HG03139 (cell line): ENCODE results near the gene APOBEC3A.
A peak's percentile ranks its signal among the peaks of the same experiment; 100 is the strongest.
"Not testable (repeated sequence)": the region's sequence is repeated elsewhere in the genome, so short reads cannot be mapped to it uniquely, and the experiment has no call there.

ENCODE experiments used
- ATAC-seq: cut with Tn5 transposase; IDR thresholded peaks from one replicate; pipeline ENCODE4 v1.9.1; 2021; ENCODE audit not compliant: unreplicated experiment

APOBEC3A gene

DNA sequence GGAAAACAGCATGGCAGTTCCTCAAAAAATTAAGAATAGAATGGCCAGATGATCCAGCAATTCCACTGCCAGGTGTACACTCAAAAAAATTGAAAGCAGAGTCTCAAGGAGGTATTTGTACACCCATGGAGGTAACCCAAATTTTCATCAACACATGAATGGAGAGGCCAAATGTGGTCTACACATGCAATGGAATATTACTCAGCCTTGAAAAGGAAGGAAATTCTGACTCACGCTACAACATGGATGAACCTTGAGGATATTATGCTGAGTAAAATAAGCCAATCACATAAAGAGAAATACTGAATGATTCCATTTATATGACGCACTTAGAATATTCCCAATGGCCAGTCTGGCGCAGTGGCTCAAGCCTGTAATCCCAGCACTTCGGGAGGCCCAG, 19.9 kb downstream of the APOBEC3A start:
- ATAC-seq = not testable (repeated sequence)

DNA sequence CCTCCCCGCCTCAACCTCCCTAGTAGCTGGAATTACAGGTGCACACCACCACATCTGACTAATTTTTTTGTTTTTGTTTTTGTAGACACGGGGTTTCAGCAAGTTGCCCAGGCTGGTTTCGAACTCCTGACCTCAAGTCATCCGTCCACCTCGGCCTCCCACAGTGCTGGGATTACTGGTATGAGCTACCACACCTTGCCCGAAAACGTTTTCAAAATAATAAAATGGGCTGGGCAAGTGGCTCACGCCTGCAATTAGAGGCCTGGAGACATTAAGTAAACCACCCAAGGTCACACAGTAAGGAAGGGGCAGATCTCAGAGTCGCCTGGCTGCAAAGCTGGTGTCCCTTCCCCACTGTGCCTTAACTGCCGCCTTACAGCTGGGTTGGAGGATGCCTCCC, 23.2 kb downstream of the APOBEC3A start:
- ATAC-seq = not testable (repeated sequence)

DNA sequence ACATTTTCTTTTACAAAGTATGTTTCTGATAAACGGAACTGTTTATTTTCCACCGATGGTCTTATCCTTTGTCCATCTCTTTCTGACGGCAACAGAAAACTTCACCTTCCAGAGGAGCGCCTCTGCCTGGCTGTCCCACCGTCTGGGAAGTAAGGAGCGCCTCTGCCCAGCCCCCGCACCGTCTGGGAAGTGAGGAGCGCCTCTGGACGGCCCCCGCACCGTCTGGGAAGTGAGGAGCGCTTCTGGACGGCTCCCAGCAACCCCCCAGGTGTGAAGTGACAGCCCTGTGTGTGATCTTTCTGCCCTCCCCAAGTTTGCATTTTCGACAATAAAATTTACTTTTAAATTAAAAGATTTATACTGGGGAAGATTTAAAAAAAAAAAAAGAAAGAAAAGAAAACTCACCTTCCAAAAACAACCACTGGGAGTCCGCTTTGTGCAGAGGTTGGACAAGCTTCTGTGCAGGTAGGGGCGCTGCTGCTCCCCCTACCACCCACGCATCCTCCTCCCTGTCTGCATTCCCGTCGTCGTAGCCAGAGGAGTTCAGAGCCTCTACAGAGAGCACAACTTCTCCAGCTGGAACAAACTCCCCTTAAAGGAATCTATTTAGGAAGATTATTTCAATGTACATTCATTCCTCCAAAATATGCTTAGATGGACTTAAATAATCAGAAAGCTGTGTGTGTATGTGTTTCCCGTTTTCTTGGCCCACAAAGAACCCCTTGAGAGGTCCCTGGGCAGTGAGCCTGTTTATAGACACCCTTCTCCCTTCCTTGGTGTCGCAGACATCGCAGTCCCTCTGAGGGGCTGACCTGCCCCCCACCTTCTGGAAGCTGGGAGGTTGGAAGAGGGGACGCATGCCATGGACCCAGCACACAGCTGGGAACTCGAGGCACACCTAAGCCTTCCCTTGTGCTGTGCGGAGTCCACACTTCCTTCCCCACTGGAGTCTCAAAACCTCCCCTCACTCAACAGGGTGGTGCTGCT, 23.9 kb downstream of the APOBEC3A start:
- no peak for ATAC-seq

DNA sequence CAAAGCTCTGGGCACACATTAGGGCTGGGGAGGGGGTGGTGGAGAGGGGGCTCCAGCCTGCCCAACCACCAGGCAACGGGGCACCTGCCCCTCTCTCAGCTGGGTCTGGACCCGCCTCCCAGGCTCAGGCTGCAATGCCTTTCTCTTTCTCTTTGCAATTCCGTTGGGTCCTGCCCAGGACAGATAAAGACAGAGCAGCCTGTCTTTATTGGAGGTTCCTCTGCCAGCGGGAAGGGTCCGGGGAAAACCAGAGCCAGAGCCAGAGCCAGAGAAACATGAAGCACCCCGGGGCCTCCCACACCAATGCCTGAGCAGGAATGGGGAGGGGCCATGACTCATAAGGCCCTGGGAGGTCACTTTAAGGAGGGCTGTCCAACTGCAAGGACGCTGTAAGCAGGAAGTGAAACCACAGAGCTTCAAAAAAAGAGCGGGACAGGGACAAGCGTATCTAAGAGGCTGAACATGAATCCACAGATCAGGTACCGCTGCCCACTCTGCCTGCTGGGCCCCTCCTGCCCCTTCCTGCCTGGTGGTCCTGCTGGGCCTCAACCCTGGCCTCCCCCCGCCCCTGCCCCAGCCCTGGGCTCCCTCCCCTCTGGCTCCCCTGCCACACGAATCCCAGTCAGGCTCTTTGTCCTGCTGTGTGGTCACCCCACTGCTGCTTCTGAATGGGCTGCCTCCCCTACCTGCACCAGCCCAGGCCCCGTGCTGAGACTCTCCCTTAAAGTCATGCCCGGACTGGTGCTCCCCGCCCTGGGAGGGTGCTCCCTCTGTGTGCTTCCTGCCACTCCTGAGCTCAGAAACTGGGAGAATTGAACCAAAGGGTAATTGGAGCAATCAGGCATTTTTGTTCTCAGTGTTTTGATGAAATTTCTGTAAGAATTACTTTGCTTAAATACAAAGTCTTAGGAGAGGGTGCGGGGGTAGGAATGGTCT, 24.9 kb downstream of the APOBEC3A start, which contains the start of gene APOBEC3B:
Gene APOBEC3B, plus strand, starts transcription at position 356 of the 936 bp plus-strand sequence. Its CDS starts 107 bp downstream, at position 463.
- ATAC-seq = peak; percentile 43

DNA sequence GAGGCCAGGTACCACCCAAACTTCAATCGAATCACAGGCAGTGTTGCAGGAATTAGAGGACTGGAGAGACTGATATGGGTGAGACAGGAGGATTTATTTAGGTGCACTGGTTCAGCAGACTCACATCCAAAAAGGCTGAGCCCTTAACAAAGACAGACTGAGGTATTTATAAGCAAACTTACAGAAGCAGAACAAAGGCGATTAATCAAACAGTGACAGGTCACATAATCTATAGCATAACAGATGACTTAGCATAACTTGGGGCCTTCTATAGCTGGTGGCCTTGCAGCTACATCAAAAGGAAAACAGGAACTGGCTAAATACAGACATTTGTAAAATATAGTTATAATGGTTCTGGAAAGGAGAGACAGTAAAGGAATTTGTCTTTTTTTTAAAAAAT, 26.8 kb downstream of the APOBEC3A start:
- ATAC-seq = no peak

DNA sequence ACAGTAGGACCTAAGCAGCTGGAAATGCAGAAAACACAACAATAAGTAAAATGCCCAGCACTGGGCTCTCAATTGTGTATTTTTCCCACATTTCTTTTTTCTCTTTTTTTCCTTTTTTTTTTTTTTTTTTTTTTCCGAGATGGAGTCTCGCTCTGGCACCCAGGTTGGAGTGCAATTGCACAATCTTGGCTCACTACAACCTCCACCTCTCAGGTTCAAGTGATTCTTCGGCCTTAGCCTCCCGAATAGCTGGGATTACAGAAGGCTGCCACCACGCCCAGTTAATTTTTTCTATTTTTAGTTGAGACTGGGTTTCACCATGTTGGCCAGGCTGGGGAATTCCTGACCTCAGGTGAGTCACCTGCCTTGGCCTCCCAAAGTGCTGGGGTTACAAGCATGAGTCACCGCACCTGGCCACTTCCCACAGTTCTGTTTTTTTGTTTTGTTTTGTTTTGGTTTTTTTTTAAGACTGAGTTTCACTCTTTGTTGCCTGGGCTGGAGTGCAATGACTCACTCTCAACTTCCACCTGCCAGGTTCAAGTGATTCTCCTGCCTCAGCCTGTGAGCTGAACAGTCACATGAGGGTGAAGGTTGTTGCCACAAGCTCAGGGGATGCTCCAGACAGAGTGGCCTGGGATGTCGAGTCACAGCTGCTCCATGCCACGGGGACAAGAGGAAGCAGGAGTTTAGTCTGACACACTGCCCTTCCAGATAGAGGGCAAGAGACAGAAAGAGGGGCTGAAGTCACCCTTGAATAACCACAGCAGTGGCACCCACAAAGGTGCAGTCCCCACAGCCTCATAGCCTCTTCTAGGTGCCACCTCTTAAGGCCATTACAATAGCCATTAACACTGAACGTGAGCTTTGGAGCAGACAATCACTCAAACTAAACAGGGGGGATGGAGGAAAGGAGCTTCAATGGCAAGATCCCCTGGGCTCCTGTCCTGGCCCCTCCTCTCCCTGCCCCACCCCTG, 27.7 kb downstream of the APOBEC3A start:
- peak; percentile 61 for ATAC-seq

DNA sequence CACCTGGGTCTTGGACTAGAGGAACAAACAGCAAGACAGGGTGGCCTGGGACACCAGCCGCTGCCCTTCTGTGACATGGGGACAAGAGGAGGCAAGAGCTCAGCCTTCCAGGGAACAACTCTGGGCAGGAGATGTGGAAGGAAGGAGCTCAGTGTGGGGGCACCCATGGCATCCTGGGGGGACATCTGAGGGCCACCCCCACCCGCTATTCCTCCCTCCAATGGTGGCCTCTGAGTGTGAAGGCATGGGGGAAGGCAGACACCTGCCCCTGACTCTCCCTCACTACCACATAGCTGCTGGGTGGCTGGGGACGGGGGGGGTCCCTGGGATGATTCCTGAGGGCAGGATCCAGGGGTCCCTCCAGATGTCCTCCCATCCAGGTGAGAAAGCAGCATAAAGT, 29.2 kb downstream of the APOBEC3A start:
- no peak for ATAC-seq

DNA sequence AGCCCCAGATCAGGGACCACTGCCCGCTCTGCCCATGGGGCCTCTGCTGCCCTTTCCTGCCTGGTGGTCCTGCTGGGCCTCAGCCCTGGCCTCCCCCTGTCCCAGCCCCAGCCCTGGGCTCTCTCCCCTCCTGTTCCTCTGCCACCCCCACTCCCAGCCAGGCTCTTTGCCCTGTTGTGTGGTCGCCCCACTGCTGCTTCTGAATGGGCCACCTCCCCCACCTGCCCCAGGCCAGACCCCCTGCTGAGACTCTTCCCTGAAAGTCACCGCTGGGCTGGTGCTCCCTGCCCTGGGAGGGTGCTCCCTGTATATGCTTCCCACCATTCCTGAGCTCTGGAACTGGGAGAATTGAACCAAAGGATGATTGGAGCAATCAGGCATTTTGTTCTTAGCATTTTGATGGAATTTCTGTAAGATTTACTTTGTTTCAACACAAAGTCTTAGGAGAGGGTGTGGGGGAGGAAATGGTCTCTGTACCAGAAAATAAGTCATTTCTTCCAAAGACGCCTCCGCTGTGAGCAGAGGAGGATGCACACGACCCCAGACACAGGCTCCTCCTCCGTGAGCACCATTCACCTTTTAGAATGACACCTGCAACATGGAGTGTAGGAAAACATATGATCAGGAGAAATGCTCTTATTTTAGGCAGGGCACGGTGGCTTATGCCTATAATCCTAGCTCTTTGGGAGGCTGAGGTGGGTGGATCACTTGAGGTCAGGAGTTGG, 29.9 kb downstream of the APOBEC3A start:
- ATAC-seq = no peak

DNA sequence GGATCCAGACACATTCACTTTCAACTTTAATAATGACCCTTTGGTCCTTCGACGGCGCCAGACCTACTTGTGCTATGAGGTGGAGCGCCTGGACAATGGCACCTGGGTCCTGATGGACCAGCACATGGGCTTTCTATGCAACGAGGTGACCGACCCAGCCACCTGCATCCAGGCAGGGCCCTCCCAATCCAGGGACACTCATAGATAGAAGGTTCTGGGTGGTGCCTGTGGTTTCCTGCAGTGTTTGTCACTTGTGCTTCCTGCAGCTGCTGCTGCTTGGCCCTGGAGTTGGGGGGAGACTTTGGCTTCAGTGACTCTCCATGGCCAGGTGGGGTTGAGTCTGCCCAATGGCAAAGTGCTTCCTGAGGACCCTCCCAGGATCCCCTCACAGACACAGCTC, 32.1 kb downstream of the APOBEC3A start:
- ATAC-seq = no peak

DNA sequence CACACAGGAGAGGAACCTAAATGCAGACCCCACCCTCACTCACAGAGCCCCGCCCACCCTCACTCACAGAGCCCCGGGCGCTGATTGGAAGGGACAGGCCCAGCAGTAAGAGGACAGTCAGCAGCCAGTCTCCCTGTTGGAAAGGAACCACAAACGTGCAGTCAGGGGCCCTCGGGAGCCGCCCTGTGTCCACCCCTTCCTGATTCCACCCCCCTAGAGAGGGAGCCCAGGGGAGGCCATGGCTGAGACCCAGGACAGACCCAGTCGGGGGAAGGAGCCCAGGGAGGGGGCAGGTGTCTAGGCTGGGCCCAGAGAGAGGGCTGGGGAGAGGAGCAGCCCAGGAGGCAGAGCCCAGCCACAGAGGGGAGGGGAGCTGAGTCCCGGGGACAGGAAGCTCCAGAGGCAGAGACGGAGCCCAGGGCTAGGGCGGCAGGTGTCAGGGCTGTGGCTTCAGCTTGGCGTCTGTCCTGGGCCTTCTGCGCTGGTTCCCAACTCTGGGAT, 35.5 kb downstream of the APOBEC3A start:
- not testable (repeated sequence) for ATAC-seq

DNA sequence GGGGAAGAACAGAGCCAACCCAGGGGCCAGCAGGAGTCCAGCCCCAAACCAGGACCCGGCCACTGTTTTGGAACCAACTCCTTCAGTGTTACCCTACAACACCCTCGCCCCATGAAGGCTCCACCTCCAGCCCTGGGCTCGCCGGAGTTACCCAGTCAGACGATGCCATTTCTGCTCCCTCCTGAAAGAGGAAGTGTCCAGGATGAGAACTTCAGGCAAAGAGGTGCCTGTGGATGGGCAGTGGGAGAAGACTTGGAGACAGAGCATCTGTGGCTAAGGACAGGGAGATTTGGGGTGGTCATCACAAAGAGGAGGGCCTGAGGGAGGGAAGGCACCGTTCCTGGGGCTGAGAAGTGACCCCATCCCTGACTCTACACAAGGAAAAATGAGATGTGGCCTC, 38.7 kb downstream of the APOBEC3A start:
- ATAC-seq = no peak

DNA sequence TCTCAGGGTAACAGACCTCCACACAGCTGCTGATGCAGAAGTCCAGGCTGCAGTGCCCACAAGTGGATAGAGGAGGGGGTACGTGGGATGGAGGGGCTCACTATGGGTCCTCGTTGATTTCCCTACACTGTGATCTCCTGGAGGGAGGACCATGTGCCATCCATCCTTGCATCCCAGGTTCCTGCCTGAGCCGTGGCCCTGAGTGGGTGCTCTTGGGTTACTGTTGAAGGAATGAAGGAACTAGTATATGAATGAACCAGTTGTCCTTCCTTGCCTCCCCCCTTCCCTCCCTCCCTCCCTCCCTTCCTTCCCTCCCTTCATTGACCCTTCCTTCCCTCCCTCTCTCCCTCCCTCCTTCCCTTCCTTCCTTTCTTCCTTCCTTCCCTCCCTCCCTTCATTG, 40.1 kb downstream of the APOBEC3A start:
- ATAC-seq = no peak

DNA sequence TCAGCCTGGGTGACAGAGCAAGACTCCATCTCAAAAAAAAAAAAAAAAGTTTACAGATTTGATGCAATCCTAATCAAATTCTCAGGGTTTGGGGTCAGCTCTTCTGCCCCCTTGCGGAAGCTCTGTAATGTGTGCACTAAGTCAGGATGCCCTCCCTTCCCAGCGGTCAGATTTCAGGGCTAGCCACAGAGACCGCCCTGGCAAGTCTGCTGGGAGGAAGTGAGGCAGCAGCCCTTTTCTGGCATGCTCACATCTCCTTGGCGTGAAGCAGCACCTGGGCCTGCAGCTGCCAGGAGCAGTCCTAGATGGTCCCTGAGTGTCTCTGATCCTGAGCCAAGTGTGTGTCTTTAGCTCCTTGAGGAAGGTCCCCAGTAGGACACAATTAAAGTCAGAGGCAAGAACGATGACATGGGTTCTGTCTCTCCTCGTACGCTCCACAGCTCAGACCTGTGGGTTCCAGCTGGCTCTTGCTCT, 45.8 kb downstream of the APOBEC3A start:
- ATAC-seq = no peak

DNA sequence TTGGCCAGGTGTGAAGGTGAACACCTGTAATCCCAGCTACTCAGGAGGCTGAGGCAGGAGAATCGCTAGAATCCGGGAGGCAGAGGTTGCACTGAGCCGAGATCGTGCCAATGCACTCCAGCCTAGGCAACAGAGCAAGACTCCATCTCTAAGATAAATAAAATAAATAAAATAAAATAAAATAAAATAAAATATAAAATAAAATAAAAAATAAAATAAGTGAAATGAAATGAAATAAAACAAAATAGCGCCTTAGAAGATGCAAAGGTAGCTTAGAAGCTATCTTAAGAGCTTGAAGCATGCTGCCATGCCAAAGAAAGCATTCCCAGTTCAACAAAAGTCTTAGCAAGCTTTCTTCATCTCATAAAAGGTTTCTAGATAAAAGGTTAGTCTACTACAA, 49.8 kb downstream of the APOBEC3A start:
- no peak for ATAC-seq

DNA sequence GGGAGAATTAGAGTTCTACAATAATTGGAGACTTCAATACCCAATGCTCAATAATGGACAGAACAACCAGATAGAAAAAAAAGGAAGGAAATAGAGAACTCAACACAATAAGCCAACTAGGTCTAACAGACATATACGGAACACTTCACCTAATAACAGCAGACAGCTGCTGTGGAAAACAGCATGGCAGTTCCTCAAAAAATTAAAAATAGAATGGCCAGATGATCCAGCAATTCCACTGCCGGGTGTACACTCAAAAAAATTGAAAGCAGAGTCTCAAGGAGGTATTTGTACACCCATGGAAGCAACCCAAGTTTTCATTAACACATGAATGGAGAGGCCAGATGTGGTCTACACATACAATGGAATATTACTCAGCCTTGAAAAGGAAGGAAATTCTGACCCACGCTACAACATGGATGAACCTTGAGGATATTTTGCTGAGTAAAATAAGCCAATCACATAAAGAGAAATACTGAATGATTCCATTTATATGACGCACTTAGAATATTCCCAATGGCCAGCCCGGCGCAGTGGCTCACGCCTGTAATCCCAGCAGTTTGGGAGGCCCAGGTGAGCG, 51.0 kb downstream of the APOBEC3A start:
- ATAC-seq = not testable (repeated sequence)

DNA sequence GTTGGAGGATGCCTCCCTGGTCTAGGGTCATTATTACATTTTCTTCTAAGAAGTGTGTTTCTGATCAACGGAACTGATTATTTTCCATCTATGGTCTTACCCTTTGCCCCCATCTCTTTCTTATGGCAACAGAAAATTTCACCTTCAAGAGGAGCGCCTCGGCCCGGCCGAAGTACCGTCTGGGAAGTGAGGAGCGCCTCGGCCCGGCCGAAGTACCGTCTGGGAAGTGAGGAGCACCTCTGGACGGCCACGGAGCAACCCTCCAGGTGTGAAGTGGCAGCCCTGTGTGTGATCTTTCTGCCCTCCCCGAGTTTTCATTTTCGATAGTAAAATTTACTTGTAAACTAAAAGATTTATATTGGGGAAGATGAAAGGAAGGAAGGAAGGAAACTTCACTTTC, 53.5 kb downstream of the APOBEC3A start:
- ATAC-seq = no peak
